GM12892 (cell line): Measurements from ENCODE around the gene HMCN1.

Experiments used
- POLR2A ChIP-seq: IDR thresholded peaks from 2 replicates; pipeline ENCODE4 v1.6.1; 2011; ENCODE audit warnings: low read depth, low read length, control low read depth
- POLR2AphosphoS5 ChIP-seq: IDR thresholded peaks from 2 replicates; pipeline ENCODE4 v1.6.1; 2011; ENCODE audit warnings: low read depth, low read length, control low read depth
- TAF1 ChIP-seq: IDR thresholded peaks from 2 replicates; pipeline ENCODE4 v1.6.1; 2011; ENCODE audit warnings: low read depth, mild to moderate bottlenecking, control low read depth, low read length, borderline replicate concordance

- TF ChIP-seq POLR2A (no peak), POLR2AphosphoS5 (no peak), TAF1 (no peak)
Measured at GRCh38 chr1:186104459-186104858, 370.3 kb downstream of the HMCN1 start.
